Activated T-cell treated with anti-CD3 and anti-CD28 coated beads, Interleukin-2, amount 50 U/mL, for 24 hours (primary cell): ENCODE data around the gene TXNDC2.
A peak's percentile ranks its signal among the peaks of the same experiment; 100 is the strongest.
"Not testable (repeated sequence)": the region's sequence is repeated elsewhere in the genome, so short reads cannot be mapped to it uniquely, and the experiment has no call there.

Experiments
- DNase-seq: peaks from one replicate; pipeline ENCODE4 v3.0.0-alpha.2; 2020
- H3K27ac Mint-ChIP-seq: 2 replicates; pipeline ENCODE4 v1.8.0; 2020; ENCODE audit warnings: mild to moderate bottlenecking, mixed read lengths
- H3K27me3 Mint-ChIP-seq: 2 replicates; pipeline ENCODE4 v1.8.0; 2020; ENCODE audit warnings: mixed read lengths
- H3K36me3 Mint-ChIP-seq: 2 replicates; pipeline ENCODE4 v1.8.0; 2020; ENCODE audit warnings: low read depth, mixed read lengths
- H3K4me1 Mint-ChIP-seq: 2 replicates; pipeline ENCODE4 v1.8.0; 2020; ENCODE audit warnings: low read depth, mixed read lengths
- H3K4me3 Mint-ChIP-seq: 2 replicates; pipeline ENCODE4 v1.8.0; 2020; ENCODE audit warnings: mild to moderate bottlenecking, moderate library complexity, mixed read lengths
- H3K9me3 Mint-ChIP-seq: 2 replicates; pipeline ENCODE4 v1.8.0; 2020; ENCODE audit warnings: mixed read lengths

The TXNDC2 gene

GRCh38 chr18:9906481-9906880, 20.7 kb downstream of the TXNDC2 start:
- Mint-ChIP-seq H3K27me3 (peaks cover 27% of the 10 kb centered on the region), H3K9me3 (no peaks in the 10 kb centered on the region), H3K4me1 (no peaks in the 10 kb centered on the region), H3K36me3 (no peaks in the 10 kb centered on the region), H3K27ac (no peak overlapping the region), H3K4me3 (no peak overlapping the region)
- DNase-seq = no peak

GRCh38 chr18:9907867-9908266, 22.1 kb downstream of the TXNDC2 start:
- DNase-seq = no peak
- Mint-ChIP-seq H3K9me3 (no peaks in the 10 kb centered on the region), H3K27ac (no peak overlapping the region), H3K27me3 (peaks cover 25% of the 10 kb centered on the region), H3K36me3 (no peaks in the 10 kb centered on the region), H3K4me1 (peaks cover 2% of the 10 kb centered on the region), H3K4me3 (no peak overlapping the region)

GRCh38 chr18:9910071-9910470, 24.3 kb downstream of the TXNDC2 start:
- DNase-seq = no peak
- peaks cover 13% of the 10 kb centered on the region for H3K27me3 Mint-ChIP-seq
- no peak overlapping the region for H3K27ac Mint-ChIP-seq
- H3K4me3 Mint-ChIP-seq = no peak overlapping the region
- no peaks in the 10 kb centered on the region for H3K9me3 Mint-ChIP-seq
- peaks cover 8% of the 10 kb centered on the region for H3K4me1 Mint-ChIP-seq
- peaks cover 2% of the 10 kb centered on the region for H3K36me3 Mint-ChIP-seq

- Mint-ChIP-seq H3K4me3 (no peak overlapping the region), H3K4me1 (peaks cover 14% of the 10 kb centered on the region), H3K27me3 (peaks cover 7% of the 10 kb centered on the region), H3K36me3 (peaks cover 8% of the 10 kb centered on the region), H3K9me3 (no peaks in the 10 kb centered on the region), H3K27ac (no peak overlapping the region)
- no peak for DNase-seq
These were observed 24.9 kb downstream of the TXNDC2 start for GRCh38 chr18:9910661-9911060.

- Mint-ChIP-seq H3K36me3 (peaks cover 11% of the 10 kb centered on the region), H3K4me1 (peaks cover 19% of the 10 kb centered on the region), H3K27ac (no peak overlapping the region), H3K27me3 (peaks cover 2% of the 10 kb centered on the region), H3K9me3 (no peaks in the 10 kb centered on the region), H3K4me3 (no peak overlapping the region)
- no peak for DNase-seq
These were observed 25.5 kb downstream of the TXNDC2 start for GRCh38 chr18:9911226-9911625.

GRCh38 chr18:9912285-9912684, 26.5 kb downstream of the TXNDC2 start:
- not testable (repeated sequence) for H3K9me3 Mint-ChIP-seq, DNase-seq, H3K27me3 Mint-ChIP-seq, H3K27ac Mint-ChIP-seq, H3K4me3 Mint-ChIP-seq
- H3K4me1 Mint-ChIP-seq = peaks cover 27% of the 10 kb centered on the region
- peaks cover 13% of the 10 kb centered on the region for H3K36me3 Mint-ChIP-seq

- H3K36me3 Mint-ChIP-seq = peaks cover 13% of the 10 kb centered on the region
- no peaks in the 10 kb centered on the region for H3K9me3 Mint-ChIP-seq
- no peaks in the 10 kb centered on the region for H3K27me3 Mint-ChIP-seq
- DNase-seq = no peak
- H3K4me1 Mint-ChIP-seq = peaks cover 28% of the 10 kb centered on the region
- H3K4me3 Mint-ChIP-seq = peak overlapping the region; percentile 88
- H3K27ac Mint-ChIP-seq = peak overlapping the region; percentile 99
These were observed 27.4 kb downstream of the TXNDC2 start for GRCh38 chr18:9913151-9913525.

- H3K4me3 Mint-ChIP-seq = peak within 1 kb of the TSS; percentile 91
- peaks cover 13% of the 10 kb centered on the region for H3K36me3 Mint-ChIP-seq
- H3K27me3 Mint-ChIP-seq = no peaks in the 10 kb centered on the region
- DNase-seq = peak; percentile 96
- H3K27ac Mint-ChIP-seq = peak within 1 kb of the TSS; percentile 99
- peaks cover 28% of the 10 kb centered on the region for H3K4me1 Mint-ChIP-seq
- no peaks in the 10 kb centered on the region for H3K9me3 Mint-ChIP-seq
These were observed 28.0 kb downstream of the TXNDC2 start, which contains the start of gene VAPA for GRCh38 chr18:9913526-9914333. VAPA (plus strand) TSS chr18:9914016; CDS start chr18:9914257, 241 bp downstream.

GRCh38 chr18:9914334-9914583, 28.5 kb downstream of the TXNDC2 start:
- Mint-ChIP-seq H3K4me3 (peak overlapping the region; percentile 88), H3K27me3 (no peaks in the 10 kb centered on the region), H3K4me1 (peaks cover 28% of the 10 kb centered on the region), H3K27ac (peak overlapping the region; percentile 90), H3K36me3 (peaks cover 13% of the 10 kb centered on the region), H3K9me3 (no peaks in the 10 kb centered on the region)
- DNase-seq = no peak

- H3K27me3 Mint-ChIP-seq = no peaks in the 10 kb centered on the region
- H3K4me1 Mint-ChIP-seq = peaks cover 28% of the 10 kb centered on the region
- H3K36me3 Mint-ChIP-seq = peaks cover 13% of the 10 kb centered on the region
- peak overlapping the region; percentile 95 for H3K27ac Mint-ChIP-seq
- peak overlapping the region; percentile 91 for H3K4me3 Mint-ChIP-seq
- no peaks in the 10 kb centered on the region for H3K9me3 Mint-ChIP-seq
- DNase-seq = peak; percentile 85
These were observed 29.0 kb downstream of the TXNDC2 start for GRCh38 chr18:9914584-9915290.

GRCh38 chr18:9915291-9916076, 29.7 kb downstream of the TXNDC2 start:
- H3K27me3 Mint-ChIP-seq = no peaks in the 10 kb centered on the region
- no peak for DNase-seq
- peaks cover 28% of the 10 kb centered on the region for H3K4me1 Mint-ChIP-seq

GRCh38 chr18:9916077-9916639, 30.4 kb downstream of the TXNDC2 start:
- DNase-seq = no peak

More at GRCh38 chr18:9915291-9916076, 29.7 kb downstream of the TXNDC2 start:
- Mint-ChIP-seq H3K36me3 (peaks cover 13% of the 10 kb centered on the region), H3K4me3 (peak overlapping the region; percentile 91), H3K9me3 (no peaks in the 10 kb centered on the region), H3K27ac (peak overlapping the region; percentile 95)

GRCh38 chr18:9916808-9917207, 31.0 kb downstream of the TXNDC2 start:
- Mint-ChIP-seq H3K4me1 (peaks cover 28% of the 10 kb centered on the region), H3K27ac (peak overlapping the region; percentile 95), H3K4me3 (peak overlapping the region; percentile 91), H3K36me3 (peaks cover 15% of the 10 kb centered on the region), H3K27me3 (no peaks in the 10 kb centered on the region), H3K9me3 (no peaks in the 10 kb centered on the region)
- DNase-seq = no peak

More at GRCh38 chr18:9916077-9916639, 30.4 kb downstream of the TXNDC2 start:
- Mint-ChIP-seq H3K9me3 (no peaks in the 10 kb centered on the region), H3K36me3 (peaks cover 13% of the 10 kb centered on the region), H3K27me3 (no peaks in the 10 kb centered on the region), H3K4me3 (peak overlapping the region; percentile 91), H3K4me1 (peaks cover 28% of the 10 kb centered on the region), H3K27ac (peak overlapping the region; percentile 95)

- Mint-ChIP-seq H3K36me3 (peaks cover 16% of the 10 kb centered on the region), H3K27ac (no peak overlapping the region), H3K4me3 (no peak overlapping the region), H3K4me1 (peaks cover 32% of the 10 kb centered on the region), H3K27me3 (no peaks in the 10 kb centered on the region), H3K9me3 (no peaks in the 10 kb centered on the region)
- no peak for DNase-seq
These were observed 32.4 kb downstream of the TXNDC2 start for GRCh38 chr18:9918016-9918680.
